Small intestine (tissue), 7 donors: ENCODE data around the gene PPL. TPM values are rescaled to one million over a fixed set of nuclear protein-coding genes. Genes with fewer than 3 reads are reported as not detected.

Experiments
- DNase-seq, 2 donors: peaks; one replicate each; pipeline versions ENCODE4 v3.0.0 to v3.0.0-alpha.2; 2013
- FAIRE-seq: peaks from 2 replicates; lab custom pipeline; 2012; peaks lifted over from hg19 to GRCh38; lab: Jason Lieb, UNC
- H3K27ac ChIP-seq, 3 donors: one replicate each; pipeline ENCODE4 v1.5.1; 2013; ENCODE audit warnings: low read length in 2 of 3, mild to moderate bottlenecking in 2 of 3, control low read depth in 1 of 3, inconsistent platforms in 1 of 3, low read depth in 1 of 3, moderate library complexity in 1 of 3
- H3K27me3 ChIP-seq, 3 donors: one replicate each; pipeline ENCODE4 v1.6.1; 2013; ENCODE audit warnings: low read length in 3 of 3, inconsistent platforms in 1 of 3; ENCODE audit not compliant: control insufficient read depth in 3 of 3, insufficient read depth in 3 of 3
- H3K36me3 ChIP-seq, 3 donors: one replicate each; pipeline ENCODE4 v1.6.1; 2013; ENCODE audit warnings: low read length in 3 of 3, inconsistent platforms in 1 of 3, low read depth in 1 of 3, mild to moderate bottlenecking in 1 of 3, moderate library complexity in 1 of 3; ENCODE audit not compliant: control insufficient read depth in 3 of 3, insufficient read depth in 2 of 3
- H3K4me1 ChIP-seq, 3 donors: one replicate each; pipeline ENCODE4 v1.6.1; 2013; ENCODE audit warnings: low read length in 2 of 3, inconsistent platforms in 1 of 3, low read depth in 1 of 3, mild to moderate bottlenecking in 1 of 3, moderate library complexity in 1 of 3; ENCODE audit not compliant: control insufficient read depth in 3 of 3, insufficient read depth in 2 of 3
- H3K4me3 ChIP-seq, 3 donors: one replicate each; pipeline ENCODE4 v1.5.1; 2013; ENCODE audit warnings: low read length in 3 of 3, control low read depth in 1 of 3, inconsistent platforms in 1 of 3, low read depth in 1 of 3, mild to moderate bottlenecking in 1 of 3, moderate library complexity in 1 of 3
- H3K9me3 ChIP-seq, 2 donors: one replicate each; pipeline ENCODE4 v1.6.1; 2013; ENCODE audit warnings: low read depth in 1 of 2, low read length in 1 of 2; ENCODE audit not compliant: control insufficient read depth in 2 of 2, insufficient read depth in 1 of 2
- WGBS, 3 donors: extraction: QIAGEN DNeasy Blood & Tissue Kit; methylation state at CpG; one replicate each; pipeline ENCODE4 v1.1.7; 2013; 5-methylcytosine and 5-hydroxymethylcytosine counted together
- polyA plus RNA-seq, 4 donors: library from polyadenylated mRNA; stranded (reverse) in 3 of 4; unstranded in 1 of 4; fragments of 200-250 nt in 3 of 4; fragments of 120-200 nt in 1 of 4; gene quantifications; one replicate each; pipeline versions ENCODE4 v1.2.1 to v1.2.3, GENCODE V29; 2013
- donor health status: healthy with polysubstance abuse.
- donor health status: control.
- donor health status: control.
- donor health status: Bipolar disorder and iron deficiency.
- donor health status: healthy.

The PPL gene
- polyA plus RNA-seq, 4 donors: 11.1 to 37.1 (median 14.9) TPM

- Histone ChIP-seq H3K36me3 (peaks cover 0 to 47% (median 0%) of the 10 kb centered on the region in 3 donors), H3K27ac (no peak overlapping the region)
- 72 to 78% (median 75%) methylated on average over 7 of the region's 7 CpGs for WGBS, 3 donors
Measured at GRCh38 chr16:4913130-4913773, 23.7 kb downstream of the PPL start.

DNA sequence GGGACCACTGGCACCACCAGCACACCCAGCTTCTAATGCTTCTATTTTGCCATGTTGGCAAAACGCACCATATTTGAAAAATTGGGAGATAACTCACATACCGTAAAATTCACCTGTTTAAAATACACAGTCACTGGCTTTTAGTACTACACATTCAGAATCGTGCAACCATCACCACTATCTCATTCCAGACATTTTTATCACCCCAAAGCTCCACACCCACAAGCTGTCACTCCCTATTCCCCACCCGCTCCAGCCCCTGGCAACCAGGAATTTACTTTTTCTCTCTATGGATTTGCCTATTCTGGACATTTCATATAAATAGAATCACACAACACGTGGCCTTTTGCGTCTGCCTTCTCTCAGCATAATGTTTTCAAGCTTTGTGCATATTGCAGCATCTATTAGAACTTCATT, 25.0 kb downstream of the PPL start:
- H3K4me3 ChIP-seq: no peak overlapping the region
- FAIRE-seq (no peak), DNase-seq (peak; percentile 62 to 65)
- 45 to 76% (median 68%) methylated on average over 6 of the region's 6 CpGs for WGBS, 3 donors
- no peaks in the 10 kb centered on the region for H3K9me3 ChIP-seq
- H3K27me3 ChIP-seq: no peaks in the 10 kb centered on the region
- H3K27ac ChIP-seq: peak overlapping the region in 1 of 3 donors; percentile 29
- peaks cover 0 to 10% (median 0%) of the 10 kb centered on the region in 3 donors for H3K4me1 ChIP-seq
- peaks cover 0 to 47% (median 0%) of the 10 kb centered on the region in 3 donors for H3K36me3 ChIP-seq

More at GRCh38 chr16:4913130-4913773, 23.7 kb downstream of the PPL start:
- FAIRE-seq (no peak), DNase-seq (no peak)
- H3K27me3 ChIP-seq: no peaks in the 10 kb centered on the region
- H3K4me1 ChIP-seq: peaks cover 0 to 10% (median 0%) of the 10 kb centered on the region in 3 donors
- H3K9me3 ChIP-seq: no peaks in the 10 kb centered on the region
- no peak overlapping the region for H3K4me3 ChIP-seq

DNA sequence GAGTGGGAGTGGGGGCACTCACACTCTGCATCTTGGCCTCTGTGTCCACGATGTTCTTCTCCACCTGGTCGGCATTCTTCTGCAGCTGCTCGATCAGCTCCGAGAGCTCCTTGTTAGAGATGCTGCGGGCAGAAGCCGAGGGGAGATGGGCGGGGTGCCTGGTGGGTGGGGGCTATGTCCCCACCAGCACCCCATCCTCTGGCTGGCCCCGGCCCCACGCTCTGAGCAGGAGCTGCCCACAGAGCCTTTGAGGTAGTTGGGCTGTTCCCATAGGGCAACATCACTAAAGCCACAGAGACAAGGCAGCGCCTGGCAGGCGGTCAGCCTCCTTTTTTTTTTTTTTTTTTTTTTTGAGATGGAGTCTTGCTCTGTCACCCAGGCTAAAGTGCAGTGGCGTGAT, 26.1 kb downstream of the PPL start:
- H3K4me1 ChIP-seq: peaks cover 0 to 10% (median 0%) of the 10 kb centered on the region in 3 donors
- peaks cover 0 to 49% (median 0%) of the 10 kb centered on the region in 3 donors for H3K36me3 ChIP-seq
- H3K27me3 ChIP-seq: no peaks in the 10 kb centered on the region
- no peak overlapping the region for H3K4me3 ChIP-seq
- FAIRE-seq (no peak), DNase-seq (no peak)
- WGBS, 3 donors: 88 to 90% (median 89%) methylated on average over 12 of the region's 12 CpGs
- no peak overlapping the region for H3K27ac ChIP-seq
- no peaks in the 10 kb centered on the region for H3K9me3 ChIP-seq

GRCh38 chr16:4909825-4910224, 27.1 kb downstream of the PPL start:
- Histone ChIP-seq H3K9me3 (no peaks in the 10 kb centered on the region), H3K27ac (no peak overlapping the region), H3K4me1 (peaks cover 0 to 4% (median 0%) of the 10 kb centered on the region in 3 donors), H3K27me3 (no peaks in the 10 kb centered on the region), H3K36me3 (peaks cover 0 to 50% (median 0%) of the 10 kb centered on the region in 3 donors), H3K4me3 (no peak overlapping the region)
- 86 to 91% (median 90%) methylated on average over 7 of the region's 7 CpGs for WGBS, 3 donors
- FAIRE-seq (no peak), DNase-seq (no peak)

DNA sequence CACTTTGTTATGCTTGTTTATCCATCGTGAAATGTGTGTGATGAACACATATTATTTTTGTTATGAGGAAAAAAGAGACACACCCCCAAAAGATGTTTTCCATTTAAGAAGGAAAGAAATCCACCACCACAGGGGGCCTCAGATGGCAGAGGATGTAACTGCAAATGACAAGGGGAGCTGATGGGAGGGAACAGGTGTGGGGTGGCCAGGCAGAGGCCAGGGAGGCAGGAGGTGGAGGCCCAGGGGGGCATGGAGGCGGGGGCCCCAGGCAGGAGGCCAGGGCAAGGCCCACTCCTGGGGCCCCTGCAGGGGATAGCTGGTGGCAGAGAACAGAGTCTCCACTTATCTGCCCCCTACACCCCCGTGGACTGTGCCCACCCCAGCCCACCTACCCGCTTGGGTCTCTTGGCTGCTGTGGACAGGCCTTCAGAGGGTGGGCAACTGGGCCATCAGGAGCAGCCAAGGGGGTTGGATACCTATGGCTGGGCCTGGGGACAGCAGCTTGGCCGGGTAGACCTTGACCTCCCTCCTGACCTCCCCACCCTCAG, 28.0 kb downstream of the PPL start:
- Histone ChIP-seq H3K4me1 (peaks cover 0 to 4% (median 0%) of the 10 kb centered on the region in 3 donors), H3K4me3 (no peak overlapping the region), H3K9me3 (no peaks in the 10 kb centered on the region), H3K27me3 (no peaks in the 10 kb centered on the region), H3K36me3 (peaks cover 0 to 51% (median 0%) of the 10 kb centered on the region in 3 donors), H3K27ac (no peak overlapping the region)
- 61 to 86% (median 81%) methylated on average over 3 to 5 of the region's 5 CpGs for WGBS, 3 donors
- DNase-seq: no peak
- no peak for FAIRE-seq

GRCh38 chr16:4904942-4905615, 31.9 kb downstream of the PPL start:
- DNase-seq (no peak), FAIRE-seq (no peak)
- Histone ChIP-seq H3K27me3 (no peaks in the 10 kb centered on the region), H3K4me3 (no peak overlapping the region), H3K27ac (no peak overlapping the region), H3K9me3 (no peaks in the 10 kb centered on the region), H3K4me1 (no peaks in the 10 kb centered on the region), H3K36me3 (peaks cover 0 to 73% (median 2%) of the 10 kb centered on the region in 3 donors)
- 88 to 93% (median 89%) methylated on average over 14 of the region's 14 CpGs for WGBS, 3 donors

DNA sequence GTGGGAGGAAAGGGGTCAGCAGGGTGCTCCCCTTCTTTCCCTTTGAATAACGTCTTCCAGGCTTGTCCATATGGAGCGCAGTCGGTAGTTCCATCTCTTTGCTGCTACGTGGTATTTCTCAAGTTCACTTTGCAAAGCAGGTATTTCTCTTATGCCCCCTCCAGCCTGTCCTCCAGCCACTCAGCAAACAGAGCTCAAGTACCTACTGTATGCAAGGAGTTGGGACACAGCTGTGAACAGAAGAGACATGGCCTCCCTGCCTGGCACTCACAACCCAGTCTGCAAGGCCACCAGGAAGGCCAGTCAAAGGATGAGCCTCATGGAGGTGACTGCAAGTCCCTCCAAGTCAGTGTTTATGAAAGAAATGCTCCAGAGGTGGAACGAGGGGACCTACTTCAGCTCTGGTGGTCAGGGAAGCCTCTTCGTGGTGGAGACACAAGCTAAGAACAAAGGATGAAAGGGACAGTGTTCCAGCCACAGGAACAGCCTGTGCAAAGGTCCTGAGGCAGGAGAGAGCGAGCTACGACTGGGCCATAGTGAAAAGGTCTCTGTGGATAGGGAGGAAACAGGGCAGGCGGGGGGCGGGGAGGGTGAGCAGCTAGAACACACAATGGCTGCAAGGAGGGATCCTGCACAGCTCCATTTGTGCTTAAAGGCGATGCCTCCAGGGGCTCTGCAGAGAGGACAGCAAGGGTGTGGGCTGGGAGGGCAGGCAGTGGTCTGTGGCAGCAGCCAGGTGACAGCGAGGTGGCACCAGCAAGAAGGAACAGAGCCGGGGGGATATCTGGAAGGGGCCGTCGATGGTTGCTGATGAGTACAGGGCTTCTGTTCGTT, 32.6 kb downstream of the PPL start:
- no peak overlapping the region for H3K4me3 ChIP-seq
- H3K36me3 ChIP-seq: peaks cover 0 to 72% (median 2%) of the 10 kb centered on the region in 3 donors
- H3K9me3 ChIP-seq: no peaks in the 10 kb centered on the region
- no peak for FAIRE-seq
- H3K27me3 ChIP-seq: no peaks in the 10 kb centered on the region
- no peak for DNase-seq
- 85 to 87% (median 85%) methylated on average over 16 of the region's 16 CpGs for WGBS, 3 donors
- H3K27ac ChIP-seq: no peak overlapping the region
- no peaks in the 10 kb centered on the region for H3K4me1 ChIP-seq

DNA sequence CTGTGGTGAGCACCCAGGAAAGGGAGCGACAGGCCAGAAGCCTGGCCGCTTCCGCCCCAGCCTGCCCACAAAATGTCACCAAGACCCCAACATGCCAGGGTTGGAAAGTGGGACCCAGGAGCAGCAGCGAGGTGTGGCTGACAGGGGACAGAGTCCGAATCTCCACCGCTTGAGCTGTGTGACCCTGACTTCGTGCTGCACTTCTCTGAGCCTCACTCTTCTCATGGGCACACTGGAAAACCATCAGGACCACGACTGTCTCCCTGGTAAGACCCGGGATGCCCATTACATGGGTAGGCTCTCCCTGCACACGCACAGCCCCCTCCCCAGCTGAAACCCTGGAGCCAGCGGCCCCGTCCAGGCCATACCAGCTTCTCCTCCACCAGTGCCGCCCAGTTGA, 34.9 kb downstream of the PPL start:
- no peak overlapping the region for H3K27ac ChIP-seq
- no peak overlapping the region for H3K4me3 ChIP-seq
- WGBS, 3 donors: 88 to 94% (median 89%) methylated on average over 11 to 13 of the region's 13 CpGs
- H3K27me3 ChIP-seq: no peaks in the 10 kb centered on the region
- H3K9me3 ChIP-seq: peaks cover 0 to 8% of the 10 kb centered on the region in 2 donors
- no peak for FAIRE-seq
- H3K4me1 ChIP-seq: no peaks in the 10 kb centered on the region
- peaks cover 0 to 86% (median 2%) of the 10 kb centered on the region in 3 donors for H3K36me3 ChIP-seq
- DNase-seq: no peak
